Raji (cell line): ENCODE measurements around the gene VPS52.

Experiments used
- POLR2A ChIP-seq: IDR thresholded peaks from 2 replicates; pipeline ENCODE4 v1.6.1; 2011; ENCODE audit warnings: low read depth, low read length, control low read depth; ENCODE audit not compliant: insufficient read depth

VPS52 gene

GRCh38 chr6:33294086-33294823, 22.6 kb upstream of the VPS52 start:
- no peak for TF ChIP-seq POLR2A

- no peak for TF ChIP-seq POLR2A
These were observed 21.5 kb upstream of the VPS52 start for GRCh38 chr6:33292996-33293682.

- TF ChIP-seq POLR2A = 0 out of 2 replicates have a peak, but pooled peaks have one; percentile 4
These were observed 18.8 kb upstream of the VPS52 start for GRCh38 chr6:33290459-33290858.

GRCh38 chr6:33289784-33290315, 18.2 kb upstream of the VPS52 start:
- no peak for TF ChIP-seq POLR2A

GRCh38 chr6:33288921-33289783, 17.5 kb upstream of the VPS52 start, which contains the start of the genes PFDN6 and WDR46:
Gene PFDN6 (plus strand): TSS chr6:33289601. CDS start chr6:33289857, 256 bp downstream.
Gene WDR46 (minus strand): TSS chr6:33289239. CDS start chr6:33289170, 69 bp downstream.
- peak; percentile 69 for TF ChIP-seq POLR2A

- TF ChIP-seq POLR2A = no peak
These were observed 16.7 kb upstream of the VPS52 start for GRCh38 chr6:33288141-33288920.

GRCh38 chr6:33286946-33287914, 15.6 kb upstream of the VPS52 start:
- no peak for TF ChIP-seq POLR2A

GRCh38 chr6:33280539-33280938, 8.9 kb upstream of the VPS52 start:
- TF ChIP-seq POLR2A = no peak

- TF ChIP-seq POLR2A = no peak
These were observed 8.4 kb upstream of the VPS52 start for GRCh38 chr6:33279971-33280511.

- TF ChIP-seq POLR2A = no peak
These were observed 7.6 kb upstream of the VPS52 start for GRCh38 chr6:33279257-33279695.

GRCh38 chr6:33278810-33279209, 7.1 kb upstream of the VPS52 start:
- TF ChIP-seq POLR2A = no peak

- TF ChIP-seq POLR2A = no peak
These were observed 6.7 kb upstream of the VPS52 start for GRCh38 chr6:33278392-33278741.
